Loucy (cell line): ENCODE data around the gene BCL2L15.

Source experiments
- EZH2phosphoT487 ChIP-seq: fragments of 200-600 bp; IDR thresholded peaks from 2 replicates; pipeline ENCODE4 v1.6.1; 2018; ENCODE audit warnings: antibody characterized with exemption, mild to moderate bottlenecking, moderate library complexity, borderline replicate concordance
- TF ChIP-seq, protein P1 (sequence below): fragments of 200-600 bp; sonication (generic); conservative IDR thresholded peaks from 2 replicates; pipeline ENCODE4 v1.5.1; 2014; ENCODE audit warnings: mild to moderate bottlenecking, antibody characterized with exemption, low read length

- TF ChIP-seq, protein P1, sequence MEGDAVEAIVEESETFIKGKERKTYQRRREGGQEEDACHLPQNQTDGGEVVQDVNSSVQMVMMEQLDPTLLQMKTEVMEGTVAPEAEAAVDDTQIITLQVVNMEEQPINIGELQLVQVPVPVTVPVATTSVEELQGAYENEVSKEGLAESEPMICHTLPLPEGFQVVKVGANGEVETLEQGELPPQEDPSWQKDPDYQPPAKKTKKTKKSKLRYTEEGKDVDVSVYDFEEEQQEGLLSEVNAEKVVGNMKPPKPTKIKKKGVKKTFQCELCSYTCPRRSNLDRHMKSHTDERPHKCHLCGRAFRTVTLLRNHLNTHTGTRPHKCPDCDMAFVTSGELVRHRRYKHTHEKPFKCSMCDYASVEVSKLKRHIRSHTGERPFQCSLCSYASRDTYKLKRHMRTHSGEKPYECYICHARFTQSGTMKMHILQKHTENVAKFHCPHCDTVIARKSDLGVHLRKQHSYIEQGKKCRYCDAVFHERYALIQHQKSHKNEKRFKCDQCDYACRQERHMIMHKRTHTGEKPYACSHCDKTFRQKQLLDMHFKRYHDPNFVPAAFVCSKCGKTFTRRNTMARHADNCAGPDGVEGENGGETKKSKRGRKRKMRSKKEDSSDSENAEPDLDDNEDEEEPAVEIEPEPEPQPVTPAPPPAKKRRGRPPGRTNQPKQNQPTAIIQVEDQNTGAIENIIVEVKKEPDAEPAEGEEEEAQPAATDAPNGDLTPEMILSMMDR: no peak
- no peak for TF ChIP-seq EZH2phosphoT487
Observed at GRCh38 chr1:113849072-113849471, 38.3 kb downstream of the BCL2L15 start.
